HepG2 (cell line): ENCODE measurements around the gene IL1RL2. TPM values are rescaled to one million over a fixed set of nuclear protein-coding genes. Genes with fewer than 3 reads are reported as not detected.
A peak's percentile ranks its signal among the peaks of the same experiment; 100 is the strongest.

Source experiments
- AFF4 ChIP-seq: sonication (generic); formaldehyde crosslinking; IDR thresholded peaks from 2 replicates; pipeline ENCODE4 v1.4.0; 2020; ENCODE audit warnings: missing genetic modification reagents
- MXD1 ChIP-seq: sonication (generic); formaldehyde crosslinking; IDR thresholded peaks from 2 replicates; pipeline ENCODE4 v1.4.0; 2020; ENCODE audit warnings: mild to moderate bottlenecking, missing genetic modification reagents
- NONO ChIP-seq, 2 experiments: fragments of 450-650 bp in 1 of 2; sonication (generic) in 1 of 2; formaldehyde crosslinking in 1 of 2; IDR thresholded peaks in 1 of 2; conservative IDR thresholded peaks in 1 of 2; 2 replicates each; pipeline versions ENCODE4 v1.6.1 to v1.8.0; 2017 to 2022; ENCODE audit warnings: mild to moderate bottlenecking in 1 of 2, missing genetic modification reagents in 1 of 2, moderate library complexity in 1 of 2
- NR0B2 ChIP-seq: sonication (generic); formaldehyde crosslinking; IDR thresholded peaks from 2 replicates; pipeline ENCODE4 v1.4.0; 2020; ENCODE audit warnings: mild to moderate bottlenecking, missing genetic modification reagents
- NR2C2 ChIP-seq: sonication (generic); formaldehyde crosslinking; IDR thresholded peaks from 2 replicates; pipeline ENCODE4 v1.4.0; 2020; ENCODE audit warnings: missing genetic modification reagents, mild to moderate bottlenecking, moderate library complexity, borderline replicate concordance
- SCMH1 ChIP-seq: sonication (generic); formaldehyde crosslinking; IDR thresholded peaks from 2 replicates; pipeline ENCODE4 v1.9.0; 2021; ENCODE audit warnings: missing genetic modification reagents, mild to moderate bottlenecking, borderline replicate concordance
- SMARCE1 ChIP-seq: fragments of 450-650 bp; IDR thresholded peaks from 2 replicates; pipeline ENCODE4 v1.6.1; 2017; ENCODE audit warnings: borderline replicate concordance
- SOX5 ChIP-seq: IDR thresholded peaks from 2 replicates; pipeline ENCODE4 v1.6.1; 2016; ENCODE audit warnings: borderline replicate concordance
- TRIM24 ChIP-seq: sonication (generic); formaldehyde crosslinking; IDR thresholded peaks from 2 replicates; pipeline ENCODE4 v1.8.0; 2022; ENCODE audit warnings: mild to moderate bottlenecking, missing genetic modification reagents
- XBP1 ChIP-seq: sonication (generic); formaldehyde crosslinking; IDR thresholded peaks from 2 replicates; pipeline ENCODE4 v1.5.0; 2020; ENCODE audit warnings: missing genetic modification reagents
- ZNF276 ChIP-seq: sonication (generic); formaldehyde crosslinking; IDR thresholded peaks from 2 replicates; pipeline ENCODE4 v1.4.0; 2020; ENCODE audit warnings: mild to moderate bottlenecking, low read depth, missing genetic modification reagents
- ZNF740 ChIP-seq: sonication (generic); formaldehyde crosslinking; IDR thresholded peaks from 2 replicates; pipeline ENCODE4 v1.4.0; 2020; ENCODE audit warnings: missing genetic modification reagents
- ZNF749 ChIP-seq: sonication (generic); formaldehyde crosslinking; IDR thresholded peaks from 2 replicates; pipeline ENCODE4 v1.8.0; 2022; ENCODE audit warnings: mild to moderate bottlenecking, missing genetic modification reagents, moderate library complexity, borderline replicate concordance
- ZNF75D ChIP-seq: sonication (generic); formaldehyde crosslinking; IDR thresholded peaks from 2 replicates; pipeline ENCODE4 v1.8.1; 2023; ENCODE audit warnings: missing genetic modification reagents, mild to moderate bottlenecking, borderline replicate concordance
- ZNF790 ChIP-seq: sonication (generic); formaldehyde crosslinking; IDR thresholded peaks from 2 replicates; pipeline ENCODE4 v1.8.0; 2022; ENCODE audit warnings: missing genetic modification reagents, mild to moderate bottlenecking, borderline replicate concordance
- polyA plus RNA-seq, 8 experiments: library from polyadenylated mRNA; depleted of rRNA in 3 of 8; stranded (reverse) in 7 of 8; unstranded in 1 of 8; fragments of >200 nt; fragmentation: Illumina TruSeq in 4 of 8; extraction: Trizol in 4 of 8; gene quantifications; 2 replicates each; pipeline versions ENCODE4 v1.2.1 to v1.2.3, GENCODE V29; 2011 to 2016; ENCODE audit warnings: low read depth in 4 of 8, missing spikeins in 1 of 8, mixed read lengths in 1 of 8; ENCODE audit not compliant: insufficient read depth in 1 of 8
- total RNA-seq, 5 experiments: library from RNA; depleted of rRNA; stranded (reverse); fragments of >200 nt; fragmentation: Illumina TruSeq; extraction: Trizol; gene quantifications; 2 replicates each; pipeline ENCODE4 v1.2.3, GENCODE V29; 2016; ENCODE audit warnings: low read depth in 1 of 5
- TF ChIP-seq, protein P1 (sequence below): sonication (generic); formaldehyde crosslinking; IDR thresholded peaks from 2 replicates; pipeline ENCODE4 v1.9.0; 2021; ENCODE audit warnings: missing genetic modification reagents, borderline replicate concordance
- TF ChIP-seq, protein P2 (sequence below): sonication (generic); formaldehyde crosslinking; IDR thresholded peaks from 2 replicates; pipeline ENCODE4 v1.8.0; 2023; ENCODE audit warnings: mild to moderate bottlenecking, missing genetic modification reagents

The IL1RL2 gene
- total and polyA plus RNA-seq, 2 of the 13 experiments (the other 11 are each of a cell fraction or from before 2014, with no cell fraction given) = 0.03 TPM; not detected in 1

- TF ChIP-seq XBP1 (CRISPR knock-in tag) = no peak
- TF ChIP-seq ZNF75D (CRISPR knock-in tag) = no peak
- TF ChIP-seq NR0B2 (CRISPR knock-in tag) = no peak
- no peak for TF ChIP-seq NR2C2 (CRISPR knock-in tag)
- TF ChIP-seq NONO (IDR thresholded peaks at IDR 0.05) = no peak
- TF ChIP-seq NONO (CRISPR knock-in tag; conservative IDR thresholded peaks at IDR 0.05) = no peak
- TF ChIP-seq, protein P1, sequence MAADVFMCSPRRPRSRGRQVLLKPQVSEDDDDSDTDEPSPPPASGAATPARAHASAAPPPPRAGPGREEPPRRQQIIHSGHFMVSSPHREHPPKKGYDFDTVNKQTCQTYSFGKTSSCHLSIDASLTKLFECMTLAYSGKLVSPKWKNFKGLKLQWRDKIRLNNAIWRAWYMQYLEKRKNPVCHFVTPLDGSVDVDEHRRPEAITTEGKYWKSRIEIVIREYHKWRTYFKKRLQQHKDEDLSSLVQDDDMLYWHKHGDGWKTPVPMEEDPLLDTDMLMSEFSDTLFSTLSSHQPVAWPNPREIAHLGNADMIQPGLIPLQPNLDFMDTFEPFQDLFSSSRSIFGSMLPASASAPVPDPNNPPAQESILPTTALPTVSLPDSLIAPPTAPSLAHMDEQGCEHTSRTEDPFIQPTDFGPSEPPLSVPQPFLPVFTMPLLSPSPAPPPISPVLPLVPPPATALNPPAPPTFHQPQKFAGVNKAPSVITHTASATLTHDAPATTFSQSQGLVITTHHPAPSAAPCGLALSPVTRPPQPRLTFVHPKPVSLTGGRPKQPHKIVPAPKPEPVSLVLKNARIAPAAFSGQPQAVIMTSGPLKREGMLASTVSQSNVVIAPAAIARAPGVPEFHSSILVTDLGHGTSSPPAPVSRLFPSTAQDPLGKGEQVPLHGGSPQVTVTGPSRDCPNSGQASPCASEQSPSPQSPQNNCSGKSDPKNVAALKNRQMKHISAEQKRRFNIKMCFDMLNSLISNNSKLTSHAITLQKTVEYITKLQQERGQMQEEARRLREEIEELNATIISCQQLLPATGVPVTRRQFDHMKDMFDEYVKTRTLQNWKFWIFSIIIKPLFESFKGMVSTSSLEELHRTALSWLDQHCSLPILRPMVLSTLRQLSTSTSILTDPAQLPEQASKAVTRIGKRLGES (CRISPR knock-in tag) = no peak; the same call in 1 of the 2 replicates
- TF ChIP-seq ZNF276 (CRISPR knock-in tag) = no peak
- peak; percentile 70; the same call in 1 of the 2 replicates for TF ChIP-seq SOX5
- TF ChIP-seq AFF4 (CRISPR knock-in tag) = no peak
- TF ChIP-seq TRIM24 (CRISPR knock-in tag) = no peak
- no peak for TF ChIP-seq MXD1 (CRISPR knock-in tag)
- TF ChIP-seq SCMH1 (CRISPR knock-in tag) = no peak
- no peak for TF ChIP-seq ZNF740
- no peak for TF ChIP-seq ZNF749 (CRISPR knock-in tag)
- no peak for TF ChIP-seq ZNF790
- TF ChIP-seq SMARCE1 = no peak
- TF ChIP-seq, protein P2, sequence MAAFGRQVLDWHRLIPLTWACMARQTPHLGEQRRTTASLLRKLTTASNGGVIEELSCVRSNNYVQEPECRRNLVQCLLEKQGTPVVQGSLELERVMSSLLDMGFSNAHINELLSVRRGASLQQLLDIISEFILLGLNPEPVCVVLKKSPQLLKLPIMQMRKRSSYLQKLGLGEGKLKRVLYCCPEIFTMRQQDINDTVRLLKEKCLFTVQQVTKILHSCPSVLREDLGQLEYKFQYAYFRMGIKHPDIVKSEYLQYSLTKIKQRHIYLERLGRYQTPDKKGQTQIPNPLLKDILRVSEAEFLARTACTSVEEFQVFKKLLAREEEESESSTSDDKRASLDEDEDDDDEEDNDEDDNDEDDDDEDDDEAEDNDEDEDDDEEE (CRISPR knock-in tag) = no peak
Measured at GRCh38 chr2:102190430-102191107, 3.7 kb downstream of the IL1RL2 start (continued).
